GM12878 (cell line): Measurements from ENCODE around the gene SEMA3C. TPM values are rescaled to one million over a fixed set of nuclear protein-coding genes. Genes with fewer than 3 reads are reported as not detected.

Experiments
- ATAC-seq: fragments of 200-7000 bp; cut with Tn5 transposase; 3 replicates; pipeline ENCODE4 v1.9.1; 2020; ENCODE audit warnings: mild to moderate bottlenecking, moderate library complexity
- BruUV-seq: library from RNA; stranded (reverse); fragments of 400-500 nt; replicated peaks from 2 replicates; lab custom pipeline; 2021; lab: Mats Ljungman, UMichigan
- CTCF ChIA-PET: fragments of 300-600 bp; sonication (Branson Sonifier 250); formaldehyde crosslinking; extraction: SDS; loops from one replicate; lab custom pipeline; 2021; ENCODE audit warnings: inconsistent platforms; lab: Yijun Ruan, JAX
- POLR2A ChIA-PET: fragments of 350-600 bp; formaldehyde crosslinking; extraction: SDS; loops from one replicate; lab custom pipeline; 2021; ENCODE audit warnings: inconsistent platforms; lab: Charles Lee
- RAD21 ChIA-PET: fragments of 300-600 bp; sonication (Branson Sonifier 250); formaldehyde crosslinking; loops from one replicate; lab custom pipeline; 2023; ENCODE audit warnings: antibody characterized with exemption; ENCODE audit not compliant: unreplicated experiment; lab: Charles Lee
- SMC1A ChIA-PET: fragments of 300-600 bp; sonication (Branson Sonifier 250); formaldehyde crosslinking; loops from one replicate; lab custom pipeline; 2023; ENCODE audit not compliant: unreplicated experiment, uncharacterized antibody; lab: Charles Lee
- DNase-seq: peaks from one replicate; pipeline ENCODE4 v3.0.0-alpha.2; 2011; ENCODE audit warnings: low read depth, low spot score
- FAIRE-seq: peaks from 3 replicates; lab custom pipeline; 2011; peaks lifted over from hg19 to GRCh38; lab: Jason Lieb, UNC
- H2AFZ ChIP-seq: 2 replicates; pipeline ENCODE4 v1.6.0; 2011; ENCODE audit warnings: low read depth, low read length, control low read depth; ENCODE audit not compliant: control insufficient read depth
- H3K27ac ChIP-seq: 2 replicates; pipeline ENCODE4 v1.5.1; 2011; ENCODE audit warnings: control low read depth; ENCODE audit not compliant: control insufficient read depth, insufficient read depth
- H3K27me3 ChIP-seq, 2 experiments: replicated peaks in 1 of 2; 2 replicates each; pipeline versions ENCODE4 v1.6.0 to v1.6.1; 2011; ENCODE audit warnings: low read length in 1 of 2; ENCODE audit not compliant: control insufficient read depth in 2 of 2, insufficient read depth in 2 of 2
- H3K36me3 ChIP-seq, 2 experiments: 2 replicates each; pipeline ENCODE4 v1.5.1; 2011; ENCODE audit warnings: low read length in 1 of 2; ENCODE audit not compliant: control insufficient read depth in 2 of 2, insufficient read depth in 2 of 2
- H3K4me1 ChIP-seq: 2 replicates; pipeline ENCODE4 v1.6.1; 2011; ENCODE audit warnings: mild to moderate bottlenecking, low read length, moderate library complexity, mixed read lengths; ENCODE audit not compliant: control insufficient read depth, insufficient read depth
- H3K4me2 ChIP-seq: 2 replicates; pipeline ENCODE4 v1.6.0; 2011; ENCODE audit warnings: control low read depth; ENCODE audit not compliant: control insufficient read depth, insufficient read depth
- H3K4me3 ChIP-seq: fragments of 200-600 bp; sonication (generic); 2 replicates; pipeline ENCODE4 v1.5.1; 2016
- H3K79me2 ChIP-seq: 2 replicates; pipeline ENCODE4 v1.6.0; 2011; ENCODE audit warnings: low read length; ENCODE audit not compliant: control insufficient read depth, insufficient read depth
- H3K9ac ChIP-seq: 2 replicates; pipeline ENCODE4 v1.8.0; 2011; ENCODE audit warnings: low read length, control low read depth, mixed read lengths; ENCODE audit not compliant: control insufficient read depth, insufficient read depth
- H3K9me3 ChIP-seq: replicated peaks from 3 replicates; pipeline ENCODE4 v1.5.1; 2011; ENCODE audit warnings: mild to moderate bottlenecking, low read length; ENCODE audit not compliant: control insufficient read depth, insufficient read depth
- H4K20me1 ChIP-seq: 2 replicates; pipeline ENCODE4 v1.6.0; 2011; ENCODE audit not compliant: control insufficient read depth, insufficient read depth
- ETV6 ChIP-seq, 2 experiments: fragments of 450-650 bp in 1 of 2; IDR thresholded peaks in 1 of 2; conservative IDR thresholded peaks in 1 of 2; 2 replicates each; pipeline ENCODE4 v1.6.1; 2014; ENCODE audit warnings: antibody characterized with exemption in 1 of 2, borderline replicate concordance in 1 of 2, low read depth in 1 of 2, mild to moderate bottlenecking in 1 of 2, moderate library complexity in 1 of 2
- FOS ChIP-seq: IDR thresholded peaks from 3 replicates; pipeline ENCODE4 v1.6.1; 2011; ENCODE audit warnings: borderline replicate concordance; ENCODE audit not compliant: insufficient read length; ENCODE audit errors: extremely low read depth
- HDAC2 ChIP-seq: fragments of 200-600 bp; sonication (generic); IDR thresholded peaks from 2 replicates; pipeline ENCODE4 v1.6.1; 2017
- MXI1 ChIP-seq: fragments of 150-350 bp; IDR thresholded peaks from 2 replicates; pipeline ENCODE4 v1.6.1; 2011; ENCODE audit warnings: low read depth, mild to moderate bottlenecking, inconsistent platforms, low read length, improper control_type of control experiment
- NFXL1 ChIP-seq: fragments of 450-650 bp; IDR thresholded peaks from 2 replicates; pipeline ENCODE4 v1.6.1; 2017; ENCODE audit warnings: antibody characterized with exemption, mild to moderate bottlenecking, borderline replicate concordance
- NR2C2 ChIP-seq: IDR thresholded peaks from 2 replicates; pipeline ENCODE4 v1.6.1; 2011; ENCODE audit warnings: borderline replicate concordance, low read depth; ENCODE audit not compliant: control insufficient read depth, insufficient read length
- PAX8 ChIP-seq: fragments of 450-650 bp; IDR thresholded peaks from 2 replicates; pipeline ENCODE4 v1.6.1; 2017; ENCODE audit warnings: mild to moderate bottlenecking, moderate library complexity
- ZNF592 ChIP-seq: fragments of 450-650 bp; IDR thresholded peaks from 2 replicates; pipeline ENCODE4 v1.6.1; 2017; ENCODE audit warnings: mild to moderate bottlenecking, moderate library complexity
- WGBS: methylation state at CpG from one replicate; pipeline ENCODE4 v1.1.6; 2016; ENCODE audit warnings: low lambda C conversion rate; ENCODE audit not compliant: insufficient replicate concordance, insufficient coverage; ENCODE audit errors: missing lambda C conversion rate; 5-methylcytosine and 5-hydroxymethylcytosine counted together
- in situ Hi-C: fragments of 300-500 bp; cut with MboI; formaldehyde crosslinking; loops from 9 replicates; pipeline ENCODE4 v1.14.3; 2018; ENCODE audit warnings: mixed read lengths
- intact Hi-C: fragments of 100-400 bp; cut with micrococcal nuclease; formaldehyde crosslinking; loops from one replicate; pipeline ENCODE4 v1.14.2; 2022; ENCODE audit not compliant: unreplicated experiment
- polyA plus RNA-seq, 11 experiments: library from polyadenylated mRNA; depleted of rRNA in 4 of 11; unstranded in 6 of 11; stranded (reverse) in 5 of 11; fragments of >200 nt; fragmentation: Nextera tagmentation in 4 of 11; fragmentation: Illumina TruSeq in 1 of 11; extraction: Ambion mirVana in 4 of 11; extraction: Trizol in 1 of 11; gene quantifications; 1 replicate in 1 of 11; 2 replicates in 10 of 11; pipeline versions ENCODE4 v1.2.1 to v1.2.3, GENCODE V29; 2011 to 2016; ENCODE audit warnings: inconsistent platforms in 2 of 11, missing spikeins in 2 of 11, low read depth in 1 of 11
- total RNA-seq, 4 experiments: library from RNA; depleted of rRNA in 3 of 4; stranded (reverse); fragments of >200 nt in 3 of 4; fragmentation: Illumina TruSeq in 1 of 4; extraction: Trizol in 1 of 4; gene quantifications; 2 replicates each; pipeline versions ENCODE4 v1.2.1 to v1.2.3, GENCODE V29; 2013 to 2021
- TF ChIP-seq, protein P1 (sequence below): IDR thresholded peaks from 2 replicates; pipeline ENCODE4 v1.6.1; 2012; ENCODE audit warnings: low read depth, low read length, improper control_type of control experiment
- TF ChIP-seq, protein P2 (sequence below), 3 experiments: IDR thresholded peaks in 2 of 3; conservative IDR thresholded peaks in 1 of 3; 2 replicates each; pipeline ENCODE4 v1.5.1; 2011; ENCODE audit warnings: low read depth in 3 of 3, low read length in 3 of 3, mild to moderate bottlenecking in 3 of 3, control low read depth in 2 of 3, moderate library complexity in 2 of 3, inconsistent platforms in 1 of 3, mixed read lengths in 1 of 3; ENCODE audit not compliant: control insufficient read depth in 2 of 3, insufficient read depth in 1 of 3; ENCODE audit errors: extremely low read depth in 1 of 3
- TF ChIP-seq, protein P3 (sequence below): IDR thresholded peaks from 2 replicates; pipeline ENCODE4 v1.6.1; 2012; ENCODE audit warnings: improper control_type of control experiment, low read depth, low read length; ENCODE audit not compliant: insufficient replicate concordance

The SEMA3C gene
- total and polyA plus RNA-seq, 10 of the 15 experiments (the other 5 are each of a cell fraction or from before 2014, with no cell fraction given), result 0.01 to 0.41 (median 0.11) TPM; not detected in 6

DNA sequence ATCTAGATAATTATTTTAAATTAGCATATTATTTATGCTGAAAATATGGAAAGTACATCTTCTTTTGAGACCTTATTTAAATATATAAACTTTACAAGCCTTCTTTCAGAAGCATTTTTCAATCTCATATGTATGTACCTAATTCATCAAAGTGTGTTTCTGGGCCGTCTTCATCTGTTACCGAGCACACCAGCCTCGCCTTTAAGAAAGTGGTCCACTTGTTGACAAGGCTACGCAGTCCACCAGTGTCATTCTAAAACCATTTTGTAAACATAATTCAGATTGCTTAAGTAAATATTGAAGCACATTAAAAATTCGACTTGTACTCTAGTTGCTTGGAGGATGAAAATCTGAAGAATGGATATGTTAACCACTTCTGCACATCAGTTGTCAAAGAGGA is 116.3 kb downstream of the SEMA3C start:
- intact Hi-C loops (no loop called here), in situ Hi-C loops (no loop called here)
- FAIRE-seq (no peak), DNase-seq (no peak), ATAC-seq (no peak)
- Histone ChIP-seq H3K36me3 (no peaks in the 10 kb centered on the region), H3K4me1 (no peaks in the 10 kb centered on the region), H3K9me3 (no peaks in the 10 kb centered on the region), H3K27me3 (no peaks in the 10 kb centered on the region), H4K20me1 (no peaks in the 10 kb centered on the region), H2AFZ (no peak overlapping the region), H3K4me3 (no peak overlapping the region), H3K4me2 (no peak overlapping the region), H3K79me2 (no peaks in the 10 kb centered on the region), H3K27ac (no peak overlapping the region), H3K9ac (no peak overlapping the region)
- WGBS, result 39% methylated on average over 5 of the region's 5 CpGs
- CTCF ChIA-PET, result no interaction called here
- POLR2A ChIA-PET, result no interaction called here
- SMC1A ChIA-PET, result no interaction called here
- BruUV-seq, result no TSS peak
- RAD21 ChIA-PET, result no interaction called here
- TF ChIP-seq FOS (no peak), ETV6 (conservative IDR thresholded peaks at IDR 0.05 in 1 of 2, IDR thresholded peaks at IDR 0.05 in 1 of 2; ENCODE audit: borderline replicate concordance in 1 of 2, low read depth in 1 of 2) (no peak), ZNF592 (no peak), NFXL1 (no peak), NR2C2 (no peak), PAX8 (no peak), HDAC2 (no peak), MXI1 (no peak)
- TF ChIP-seq, protein P1, sequence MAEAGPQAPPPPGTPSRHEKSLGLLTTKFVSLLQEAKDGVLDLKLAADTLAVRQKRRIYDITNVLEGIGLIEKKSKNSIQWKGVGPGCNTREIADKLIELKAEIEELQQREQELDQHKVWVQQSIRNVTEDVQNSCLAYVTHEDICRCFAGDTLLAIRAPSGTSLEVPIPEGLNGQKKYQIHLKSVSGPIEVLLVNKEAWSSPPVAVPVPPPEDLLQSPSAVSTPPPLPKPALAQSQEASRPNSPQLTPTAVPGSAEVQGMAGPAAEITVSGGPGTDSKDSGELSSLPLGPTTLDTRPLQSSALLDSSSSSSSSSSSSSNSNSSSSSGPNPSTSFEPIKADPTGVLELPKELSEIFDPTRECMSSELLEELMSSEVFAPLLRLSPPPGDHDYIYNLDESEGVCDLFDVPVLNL, result no peak
- TF ChIP-seq, protein P2, sequence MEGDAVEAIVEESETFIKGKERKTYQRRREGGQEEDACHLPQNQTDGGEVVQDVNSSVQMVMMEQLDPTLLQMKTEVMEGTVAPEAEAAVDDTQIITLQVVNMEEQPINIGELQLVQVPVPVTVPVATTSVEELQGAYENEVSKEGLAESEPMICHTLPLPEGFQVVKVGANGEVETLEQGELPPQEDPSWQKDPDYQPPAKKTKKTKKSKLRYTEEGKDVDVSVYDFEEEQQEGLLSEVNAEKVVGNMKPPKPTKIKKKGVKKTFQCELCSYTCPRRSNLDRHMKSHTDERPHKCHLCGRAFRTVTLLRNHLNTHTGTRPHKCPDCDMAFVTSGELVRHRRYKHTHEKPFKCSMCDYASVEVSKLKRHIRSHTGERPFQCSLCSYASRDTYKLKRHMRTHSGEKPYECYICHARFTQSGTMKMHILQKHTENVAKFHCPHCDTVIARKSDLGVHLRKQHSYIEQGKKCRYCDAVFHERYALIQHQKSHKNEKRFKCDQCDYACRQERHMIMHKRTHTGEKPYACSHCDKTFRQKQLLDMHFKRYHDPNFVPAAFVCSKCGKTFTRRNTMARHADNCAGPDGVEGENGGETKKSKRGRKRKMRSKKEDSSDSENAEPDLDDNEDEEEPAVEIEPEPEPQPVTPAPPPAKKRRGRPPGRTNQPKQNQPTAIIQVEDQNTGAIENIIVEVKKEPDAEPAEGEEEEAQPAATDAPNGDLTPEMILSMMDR (IDR thresholded peaks at IDR 0.05 in 2 of 3, conservative IDR thresholded peaks at IDR 0.05 in 1 of 3; ENCODE audit: control insufficient read depth in 2 of 3, extremely low read depth in 1 of 3, insufficient read depth in 1 of 3, low read depth in 3 of 3, low read length in 3 of 3), result no peak
- TF ChIP-seq, protein P3, sequence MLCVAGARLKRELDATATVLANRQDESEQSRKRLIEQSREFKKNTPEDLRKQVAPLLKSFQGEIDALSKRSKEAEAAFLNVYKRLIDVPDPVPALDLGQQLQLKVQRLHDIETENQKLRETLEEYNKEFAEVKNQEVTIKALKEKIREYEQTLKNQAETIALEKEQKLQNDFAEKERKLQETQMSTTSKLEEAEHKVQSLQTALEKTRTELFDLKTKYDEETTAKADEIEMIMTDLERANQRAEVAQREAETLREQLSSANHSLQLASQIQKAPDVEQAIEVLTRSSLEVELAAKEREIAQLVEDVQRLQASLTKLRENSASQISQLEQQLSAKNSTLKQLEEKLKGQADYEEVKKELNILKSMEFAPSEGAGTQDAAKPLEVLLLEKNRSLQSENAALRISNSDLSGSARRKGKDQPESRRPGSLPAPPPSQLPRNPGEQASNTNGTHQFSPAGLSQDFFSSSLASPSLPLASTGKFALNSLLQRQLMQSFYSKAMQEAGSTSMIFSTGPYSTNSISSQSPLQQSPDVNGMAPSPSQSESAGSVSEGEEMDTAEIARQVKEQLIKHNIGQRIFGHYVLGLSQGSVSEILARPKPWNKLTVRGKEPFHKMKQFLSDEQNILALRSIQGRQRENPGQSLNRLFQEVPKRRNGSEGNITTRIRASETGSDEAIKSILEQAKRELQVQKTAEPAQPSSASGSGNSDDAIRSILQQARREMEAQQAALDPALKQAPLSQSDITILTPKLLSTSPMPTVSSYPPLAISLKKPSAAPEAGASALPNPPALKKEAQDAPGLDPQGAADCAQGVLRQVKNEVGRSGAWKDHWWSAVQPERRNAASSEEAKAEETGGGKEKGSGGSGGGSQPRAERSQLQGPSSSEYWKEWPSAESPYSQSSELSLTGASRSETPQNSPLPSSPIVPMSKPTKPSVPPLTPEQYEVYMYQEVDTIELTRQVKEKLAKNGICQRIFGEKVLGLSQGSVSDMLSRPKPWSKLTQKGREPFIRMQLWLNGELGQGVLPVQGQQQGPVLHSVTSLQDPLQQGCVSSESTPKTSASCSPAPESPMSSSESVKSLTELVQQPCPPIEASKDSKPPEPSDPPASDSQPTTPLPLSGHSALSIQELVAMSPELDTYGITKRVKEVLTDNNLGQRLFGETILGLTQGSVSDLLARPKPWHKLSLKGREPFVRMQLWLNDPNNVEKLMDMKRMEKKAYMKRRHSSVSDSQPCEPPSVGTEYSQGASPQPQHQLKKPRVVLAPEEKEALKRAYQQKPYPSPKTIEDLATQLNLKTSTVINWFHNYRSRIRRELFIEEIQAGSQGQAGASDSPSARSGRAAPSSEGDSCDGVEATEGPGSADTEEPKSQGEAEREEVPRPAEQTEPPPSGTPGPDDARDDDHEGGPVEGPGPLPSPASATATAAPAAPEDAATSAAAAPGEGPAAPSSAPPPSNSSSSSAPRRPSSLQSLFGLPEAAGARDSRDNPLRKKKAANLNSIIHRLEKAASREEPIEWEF, result no peak
